GM11168 (cell line): ENCODE results near the gene MGLL.

ENCODE experiments used
- in situ Hi-C: fragments of 300-500 bp; cut with MboI; formaldehyde crosslinking; loops from one replicate; pipeline ENCODE4 v1.12.0; 2022; ENCODE audit warnings: low sequenced_read_pairs; ENCODE audit not compliant: unreplicated experiment

Gene MGLL

GRCh38 chr3:127745656-127746399 lies 76.5 kb downstream of the MGLL start:
- in situ Hi-C loops, result no loop called here

- in situ Hi-C loops, result no loop called here
These were observed 77.4 kb downstream of the MGLL start for GRCh38 chr3:127744875-127745274.

GRCh38 chr3:127744253-127744815 lies 78.0 kb downstream of the MGLL start:
- in situ Hi-C loops, result no loop called here

- in situ Hi-C loops, result no loop called here
These were observed 78.7 kb downstream of the MGLL start for GRCh38 chr3:127743351-127744252.

- in situ Hi-C loops, result no loop called here
These were observed 79.7 kb downstream of the MGLL start for GRCh38 chr3:127742580-127742979.

GRCh38 chr3:127741690-127742089 lies 80.6 kb downstream of the MGLL start:
- in situ Hi-C loops, result no loop called here

GRCh38 chr3:127741246-127741645 lies 81.1 kb downstream of the MGLL start:
- in situ Hi-C loops, result no loop called here

- in situ Hi-C loops, result no loop called here
These were observed 82.0 kb downstream of the MGLL start for GRCh38 chr3:127740136-127740915.

- in situ Hi-C loops, result no loop called here
These were observed 82.8 kb downstream of the MGLL start for GRCh38 chr3:127739347-127740135.

GRCh38 chr3:127738192-127738840 lies 84.0 kb downstream of the MGLL start:
- in situ Hi-C loops, result no loop called here

- in situ Hi-C loops, result no loop called here
These were observed 85.3 kb downstream of the MGLL start for GRCh38 chr3:127736801-127737539.

GRCh38 chr3:127735767-127736693 lies 86.3 kb downstream of the MGLL start:
- in situ Hi-C loops, result no loop called here

- in situ Hi-C loops, result no loop called here
These were observed 87.4 kb downstream of the MGLL start for GRCh38 chr3:127734754-127735473.

- in situ Hi-C loops, result no loop called here
These were observed 88.1 kb downstream of the MGLL start for GRCh38 chr3:127734181-127734720.

- in situ Hi-C loops, result no loop called here
These were observed 88.5 kb downstream of the MGLL start for GRCh38 chr3:127733781-127734180.

- in situ Hi-C loops, result no loop called here
These were observed 89.4 kb downstream of the MGLL start for GRCh38 chr3:127732879-127733350.
